GM21390 (cell line): ENCODE results near the gene TMEM9.

ENCODE experiments used
- ATAC-seq: cut with Tn5 transposase; IDR thresholded peaks from one replicate; pipeline ENCODE4 v1.9.1; 2021; ENCODE audit not compliant: unreplicated experiment

Gene TMEM9

DNA sequence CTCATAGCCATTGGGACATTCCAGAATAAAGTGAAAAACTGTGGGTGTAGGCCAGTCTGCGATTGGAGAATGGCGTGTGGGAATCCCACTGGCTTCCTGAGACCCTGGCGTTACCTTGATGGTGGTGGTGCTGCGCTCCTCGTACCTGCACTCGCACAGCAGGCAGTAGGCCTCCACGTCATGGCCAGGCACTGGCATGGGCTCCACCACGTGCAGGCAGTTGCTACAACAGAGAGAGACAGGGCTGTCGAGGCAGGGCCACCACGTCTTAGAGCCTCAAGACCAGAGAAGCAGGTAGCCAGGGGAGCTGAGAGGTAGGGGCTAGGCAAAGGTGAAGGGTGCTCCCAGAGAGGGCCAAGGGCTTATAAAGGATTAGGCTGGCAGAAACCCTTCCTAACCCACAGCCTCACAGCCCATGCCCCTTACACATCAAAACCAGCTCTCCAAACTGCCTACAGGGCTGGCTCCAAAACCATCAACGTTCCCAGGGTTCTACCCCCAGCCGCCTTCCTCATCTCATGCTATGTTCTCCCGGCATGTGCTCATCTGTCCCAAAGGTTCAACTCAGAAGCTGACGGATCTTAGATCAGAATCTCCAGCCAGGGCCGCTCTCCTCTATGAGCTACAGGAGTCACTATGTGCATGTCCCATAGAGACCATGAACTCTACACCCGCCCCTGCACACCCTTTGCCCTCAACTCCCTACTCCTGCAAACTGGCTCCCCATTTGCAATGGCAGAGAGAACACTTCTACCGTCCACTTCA is 7.5 kb downstream of the TMEM9 start:
- ATAC-seq, result no peak

DNA sequence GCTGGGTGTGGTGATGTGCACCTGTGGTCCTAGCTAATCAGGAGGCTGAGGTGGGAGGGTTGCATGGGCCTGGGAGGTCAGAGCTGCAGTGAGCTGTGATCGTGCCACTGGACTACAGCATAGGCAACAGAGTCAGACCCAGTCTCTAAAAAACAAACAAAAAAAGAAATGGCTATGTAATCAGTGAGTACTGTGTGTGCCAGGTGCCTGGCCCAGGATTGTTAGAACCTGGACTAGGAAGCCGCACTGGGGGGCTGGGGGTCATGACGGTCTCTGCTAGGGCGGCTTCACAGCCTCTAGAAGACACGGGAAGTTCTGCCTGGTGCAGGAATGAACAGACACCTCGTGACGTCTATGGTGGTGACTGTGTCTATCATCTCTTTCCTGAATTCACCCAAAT is 8.5 kb downstream of the TMEM9 start:
- no peak for ATAC-seq

DNA sequence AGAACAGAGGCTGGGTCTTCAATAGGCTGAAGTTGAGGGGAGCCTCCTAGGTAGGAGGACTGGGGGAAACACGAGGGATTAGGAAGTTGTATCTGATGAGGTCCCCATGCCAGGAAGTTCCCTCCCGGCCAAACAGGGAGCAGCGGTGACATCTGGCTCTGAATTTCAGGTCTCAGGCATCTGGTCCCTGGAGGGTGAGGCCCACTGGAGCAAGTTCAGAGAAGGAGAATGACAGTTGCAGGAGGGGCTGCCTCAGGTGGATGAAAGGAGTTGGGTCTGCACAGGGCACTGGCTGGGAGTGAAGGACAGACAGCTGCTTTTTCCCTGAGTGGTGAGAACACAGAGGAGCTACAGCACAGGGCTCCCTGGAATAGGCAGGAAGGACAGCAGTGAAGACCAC is 9.1 kb downstream of the TMEM9 start:
- ATAC-seq, result no peak

- no peak for ATAC-seq
Observed at GRCh38 chr1:201144701-201145100, 9.6 kb downstream of the TMEM9 start.

- ATAC-seq, result no peak
Observed at GRCh38 chr1:201143726-201144635, 10.3 kb downstream of the TMEM9 start.

- no peak for ATAC-seq
Observed at GRCh38 chr1:201142849-201143725, 11.2 kb downstream of the TMEM9 start.

- ATAC-seq, result no peak
Observed at GRCh38 chr1:201142011-201142848, 12.0 kb downstream of the TMEM9 start.

DNA sequence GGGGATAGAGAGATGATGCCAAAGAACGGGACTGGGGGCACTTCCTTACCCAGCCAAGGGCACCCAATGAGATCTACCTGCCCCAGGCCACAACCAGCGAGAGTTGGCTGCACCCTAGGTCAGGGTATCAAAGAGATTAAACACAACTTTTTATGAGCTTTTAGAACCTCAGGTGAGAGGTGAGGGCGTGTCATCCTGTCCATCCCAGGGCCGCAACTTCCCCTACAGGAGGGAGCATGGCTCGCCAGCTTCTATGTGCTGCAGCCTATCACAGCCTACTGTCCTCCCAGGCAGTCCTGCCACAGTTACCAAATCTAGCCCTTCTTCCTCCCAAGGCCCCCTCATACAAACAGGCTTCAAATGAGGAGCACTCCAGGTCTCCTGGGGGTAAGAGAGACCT is 12.9 kb downstream of the TMEM9 start:
- ATAC-seq, result no peak

- no peak for ATAC-seq
Observed at GRCh38 chr1:201140941-201141260, 13.4 kb downstream of the TMEM9 start.

DNA sequence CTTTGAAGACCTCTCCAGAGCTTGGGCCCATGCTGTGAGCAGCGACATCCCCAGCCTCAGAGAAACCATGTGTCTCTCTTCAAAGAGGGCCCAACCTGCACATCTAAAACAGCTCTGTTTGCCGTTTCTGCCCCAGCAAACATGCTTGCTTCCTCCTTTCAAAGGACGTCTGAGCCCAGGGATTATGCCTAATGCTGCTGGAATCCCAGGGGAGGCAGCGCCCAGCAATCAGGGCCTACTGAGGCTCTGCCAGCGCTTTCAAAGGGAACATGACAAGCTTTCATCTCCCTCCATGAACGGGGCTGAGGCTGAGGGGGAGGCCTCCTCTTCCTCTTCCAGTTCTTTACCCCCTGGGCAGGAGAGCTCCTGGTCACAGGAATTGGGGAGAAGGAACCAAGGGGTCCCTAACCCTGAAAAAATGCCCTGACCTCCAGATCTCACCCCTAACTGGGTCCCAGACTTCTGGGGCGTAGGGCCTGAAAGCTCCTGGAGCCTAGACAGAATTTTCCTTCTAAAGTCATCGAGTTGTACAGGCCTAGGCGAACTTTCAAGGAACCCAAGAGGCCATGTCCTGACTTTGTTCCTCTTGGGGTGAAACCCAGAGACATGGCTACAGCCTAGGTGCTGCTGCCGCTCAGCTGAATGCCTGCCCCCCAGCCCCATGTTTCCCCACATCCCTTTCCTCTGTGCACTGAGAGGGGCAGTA is 13.9 kb downstream of the TMEM9 start:
- ATAC-seq, result no peak

DNA sequence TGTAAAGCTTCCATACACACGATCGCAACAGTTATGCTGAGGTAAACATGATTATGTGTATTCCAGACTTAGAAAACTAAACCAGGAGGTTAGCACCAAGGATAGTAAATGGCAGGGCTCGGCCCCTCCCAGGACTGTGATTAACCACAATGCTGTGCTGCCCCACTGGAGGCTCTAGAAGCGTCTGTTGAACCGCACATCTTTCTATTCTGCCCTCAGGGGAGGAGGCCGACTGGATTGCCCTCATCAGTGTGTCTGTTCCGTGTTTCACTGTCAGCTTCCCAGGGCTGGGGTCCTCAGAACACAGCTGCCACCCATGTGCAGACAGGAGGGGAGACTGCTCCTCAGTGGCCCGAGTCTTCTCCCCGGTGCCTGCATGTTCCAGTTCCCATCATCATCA is 14.5 kb downstream of the TMEM9 start:
- no peak for ATAC-seq

- no peak for ATAC-seq
Observed at GRCh38 chr1:201139306-201139705, 15.0 kb downstream of the TMEM9 start.

DNA sequence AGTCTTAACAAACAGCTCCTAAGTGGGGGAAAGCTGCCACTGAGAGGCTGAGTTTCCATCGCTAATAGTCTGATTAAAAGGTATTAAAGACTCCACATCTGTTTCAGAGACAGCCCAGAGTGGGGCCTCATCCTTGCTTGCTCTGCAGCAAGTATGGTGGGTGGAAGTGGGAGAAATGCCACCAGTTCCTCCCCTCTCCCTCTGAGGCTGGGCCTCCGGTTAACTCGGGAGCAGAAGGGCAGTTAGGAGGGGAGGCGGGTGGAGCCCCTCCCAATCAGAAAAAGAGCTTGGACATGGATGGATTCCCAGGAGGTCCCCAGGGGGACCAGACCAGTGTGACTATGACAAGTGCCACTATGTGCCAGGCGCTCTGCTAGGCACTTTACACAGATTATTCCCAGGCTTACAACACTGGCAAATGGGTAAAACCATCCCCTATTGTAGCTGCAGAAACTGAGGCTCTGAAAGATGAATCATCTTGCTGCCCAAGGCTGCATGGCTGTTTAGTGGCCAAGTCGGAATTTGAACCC is 15.9 kb downstream of the TMEM9 start:
- ATAC-seq, result no peak

- ATAC-seq, result no peak
Observed at GRCh38 chr1:201137579-201138310, 16.5 kb downstream of the TMEM9 start.

- no peak for ATAC-seq
Observed at GRCh38 chr1:201137024-201137392, 17.3 kb downstream of the TMEM9 start.

- ATAC-seq, result no peak
Observed at GRCh38 chr1:201136355-201137023, 17.8 kb downstream of the TMEM9 start.

GRCh38 chr1:201134405-201134804 is 19.9 kb downstream of the TMEM9 start:
- no peak for ATAC-seq

- ATAC-seq, result no peak
Observed at GRCh38 chr1:201131398-201131797, 22.9 kb downstream of the TMEM9 start.
